HG02973 (cell line): ENCODE data around the gene COX11.

Source experiments
- ATAC-seq: cut with Tn5 transposase; IDR thresholded peaks from one replicate; pipeline ENCODE4 v1.9.1; 2021; ENCODE audit warnings: moderate library complexity; ENCODE audit not compliant: unreplicated experiment

The COX11 gene, protein sequence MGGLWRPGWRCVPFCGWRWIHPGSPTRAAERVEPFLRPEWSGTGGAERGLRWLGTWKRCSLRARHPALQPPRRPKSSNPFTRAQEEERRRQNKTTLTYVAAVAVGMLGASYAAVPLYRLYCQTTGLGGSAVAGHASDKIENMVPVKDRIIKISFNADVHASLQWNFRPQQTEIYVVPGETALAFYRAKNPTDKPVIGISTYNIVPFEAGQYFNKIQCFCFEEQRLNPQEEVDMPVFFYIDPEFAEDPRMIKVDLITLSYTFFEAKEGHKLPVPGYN

DNA sequence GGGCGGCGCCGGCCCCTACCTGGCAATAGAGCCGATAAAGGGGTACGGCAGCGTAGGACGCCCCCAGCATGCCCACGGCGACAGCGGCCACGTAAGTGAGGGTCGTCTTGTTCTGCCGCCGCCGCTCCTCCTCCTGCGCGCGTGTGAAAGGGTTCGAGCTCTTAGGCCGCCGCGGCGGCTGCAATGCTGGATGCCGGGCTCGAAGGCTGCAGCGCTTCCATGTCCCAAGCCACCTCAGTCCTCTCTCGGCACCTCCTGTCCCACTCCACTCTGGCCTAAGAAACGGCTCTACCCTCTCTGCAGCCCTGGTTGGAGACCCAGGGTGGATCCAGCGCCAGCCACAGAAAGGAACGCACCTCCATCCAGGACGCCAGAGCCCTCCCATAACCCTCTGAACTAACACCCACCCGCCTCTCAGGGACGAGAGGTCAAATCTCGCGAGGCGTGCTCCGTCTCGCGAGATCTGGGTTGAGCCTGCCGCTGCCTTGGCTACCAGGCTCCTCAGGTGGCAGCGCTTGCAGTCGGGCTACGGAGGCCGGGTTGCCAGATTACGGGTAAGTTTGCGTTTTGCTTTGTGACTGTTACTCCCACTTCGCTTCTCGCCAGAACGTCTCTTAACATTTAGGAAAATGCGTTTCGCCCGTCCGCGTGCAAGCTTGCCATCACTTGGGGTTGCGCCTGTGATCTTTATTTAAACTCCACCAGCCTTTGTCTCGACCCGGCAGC lies at the start of gene COX11, which contains the start of gene STXBP4:
COX11 (minus strand) TSS at position 393 of the 726 bp plus-strand sequence; CDS start at position 385, 8 bp downstream.
STXBP4 (plus strand) TSS at position 504 of the 726 bp plus-strand sequence. CDS start 17,455 bp downstream, outside the sequence.
- ATAC-seq = peak; percentile 89

DNA sequence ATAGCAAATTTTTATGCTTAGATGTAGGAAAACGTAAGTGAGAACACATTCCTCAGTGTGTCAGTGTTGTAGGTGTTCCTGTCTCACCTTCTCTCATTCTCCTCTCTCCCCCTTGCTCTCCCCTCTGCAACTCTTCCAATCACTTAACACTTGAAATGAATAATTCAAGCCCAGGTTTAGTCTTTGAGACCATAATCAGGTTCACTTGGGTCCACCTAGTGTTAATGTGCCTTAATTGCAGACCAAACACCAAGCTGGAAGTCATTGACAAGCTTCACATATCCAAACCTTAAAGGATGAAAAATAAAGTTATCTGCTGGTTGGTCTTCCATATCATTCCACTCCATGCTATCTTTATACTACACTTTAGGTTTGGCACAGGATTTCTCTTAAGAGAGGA lies 37.1 kb upstream of the COX11 start:
- ATAC-seq = peak; percentile 51

DNA sequence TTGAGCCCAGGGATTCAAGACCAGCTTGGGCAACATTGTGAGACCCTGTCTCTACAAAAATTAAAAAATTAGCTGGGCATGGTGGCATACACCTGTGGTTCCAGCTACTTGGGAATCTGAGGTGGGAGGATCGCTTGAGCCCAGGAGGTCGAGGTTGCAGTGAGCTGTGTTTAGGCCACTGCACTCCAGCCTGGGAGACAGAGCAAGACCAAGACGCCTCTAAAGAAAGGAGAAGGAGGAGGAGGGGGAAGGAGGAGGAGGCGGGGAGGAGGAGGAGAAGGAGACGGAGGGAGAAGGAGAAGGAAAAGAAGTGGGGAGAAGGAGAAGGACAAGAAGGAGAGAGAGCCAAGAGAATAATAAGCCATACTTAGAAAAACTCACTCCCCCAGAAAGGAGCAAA lies 36.0 kb upstream of the COX11 start:
- no peak for ATAC-seq

DNA sequence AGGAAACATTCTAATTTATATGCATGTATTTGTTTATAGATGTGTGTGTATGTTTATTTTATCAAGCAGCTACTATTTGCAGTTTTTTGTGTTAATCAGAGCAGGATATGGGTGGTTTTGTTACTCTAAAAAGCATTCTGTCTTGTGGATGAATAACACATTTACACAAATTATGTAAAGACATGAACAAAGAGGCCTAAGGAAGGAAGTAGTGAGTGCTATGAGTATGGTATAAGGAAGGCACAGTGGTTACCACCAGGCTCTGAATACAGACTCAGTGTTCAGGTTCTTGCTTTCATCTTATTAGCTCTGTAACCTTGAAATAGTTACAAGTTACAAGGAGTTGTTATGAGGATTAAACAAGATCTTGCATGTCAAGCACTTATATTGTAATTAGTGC lies 34.0 kb upstream of the COX11 start:
- no peak for ATAC-seq

DNA sequence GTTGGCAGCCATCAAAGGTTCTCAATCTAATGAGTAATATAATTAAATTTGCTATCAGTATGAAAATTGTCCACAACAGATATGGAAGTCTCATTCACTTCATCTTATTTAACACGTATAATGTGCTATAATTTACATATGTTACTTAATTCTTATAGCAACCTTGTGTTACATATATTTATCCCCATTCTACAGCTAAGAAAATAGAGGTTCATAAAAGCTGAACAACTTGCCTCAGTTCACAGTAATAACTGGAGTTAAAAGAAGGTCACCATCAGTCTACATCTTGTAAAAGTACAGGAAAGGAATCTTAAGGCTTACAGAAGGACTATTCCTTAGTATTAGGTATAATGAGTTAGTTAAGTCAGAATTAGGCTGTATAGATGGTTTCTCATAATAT lies 28.0 kb upstream of the COX11 start:
- ATAC-seq = no peak

DNA sequence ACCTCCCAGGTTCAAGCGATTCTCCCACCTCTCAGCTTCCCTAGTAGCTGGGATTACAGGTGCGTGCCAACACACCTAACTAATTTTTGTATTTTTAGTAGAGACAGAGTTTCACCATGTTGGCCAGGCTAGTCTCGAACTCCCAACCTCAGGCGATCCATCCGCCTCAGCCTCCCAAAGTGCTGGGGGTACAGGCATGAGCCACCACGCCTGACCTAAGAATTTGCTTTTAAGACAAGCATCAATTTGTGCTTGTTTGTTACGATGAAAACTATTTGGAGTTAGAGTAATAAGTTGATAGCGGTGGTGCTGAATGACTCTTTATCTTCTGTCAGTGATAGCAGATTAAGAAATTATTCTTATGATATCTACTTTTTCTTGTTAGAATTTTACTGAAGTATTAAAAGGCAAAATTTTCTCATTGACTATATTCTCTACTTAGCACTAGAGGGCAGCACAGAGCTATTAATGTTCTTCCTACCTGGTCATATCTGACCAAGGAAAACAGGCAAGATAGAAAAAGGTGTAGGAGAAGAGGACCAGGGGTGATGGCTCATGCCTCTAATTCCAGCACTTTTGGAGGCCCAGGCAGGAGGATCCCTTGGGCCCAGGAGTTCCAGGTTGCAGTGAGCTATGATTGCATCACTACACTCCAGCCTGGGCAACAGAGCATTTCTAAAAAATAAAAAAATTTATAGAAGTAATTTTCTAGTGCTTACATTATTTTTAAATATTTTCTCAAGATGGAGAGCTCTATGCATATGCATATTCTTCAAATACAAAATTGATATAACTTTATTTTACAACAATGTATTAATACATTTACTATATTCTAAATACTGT lies 24.6 kb upstream of the COX11 start:
- ATAC-seq = no peak

DNA sequence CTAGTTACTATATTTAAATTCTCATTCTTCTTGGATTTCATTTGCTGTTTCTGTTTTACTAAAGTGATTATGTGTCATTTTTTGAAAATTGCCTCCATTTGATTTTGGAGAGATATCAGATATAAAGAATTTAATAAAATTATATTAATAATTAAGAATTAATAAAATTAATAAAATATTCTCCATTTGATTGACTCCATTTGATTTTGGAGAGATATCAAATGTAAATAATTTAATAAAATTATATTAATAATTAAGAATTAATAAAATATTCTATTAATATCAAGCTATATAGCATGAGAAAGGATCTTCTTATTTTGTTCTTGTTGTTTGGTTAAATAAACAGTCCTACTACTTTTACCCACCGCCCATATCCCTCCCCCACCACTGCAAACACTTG lies 23.1 kb upstream of the COX11 start:
- ATAC-seq = no peak

DNA sequence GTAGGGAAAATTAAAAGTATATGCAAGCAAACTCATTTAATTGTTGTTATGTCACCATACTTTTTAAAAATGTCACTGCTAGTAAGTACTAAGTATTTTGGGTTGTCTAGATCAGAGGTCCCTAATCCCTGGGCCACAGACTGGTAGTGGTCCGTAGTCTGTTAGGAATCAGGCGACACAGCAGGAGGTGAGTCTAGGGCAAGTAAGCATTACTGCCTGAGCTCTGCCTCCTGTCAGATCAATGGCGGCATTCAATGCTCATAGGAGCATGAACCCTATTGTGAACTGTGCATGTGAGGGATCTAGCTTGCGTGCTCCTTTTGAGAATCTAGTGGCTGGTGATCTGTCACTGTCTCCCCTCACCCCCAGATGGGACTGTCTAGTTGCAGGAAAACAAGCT lies 21.7 kb upstream of the COX11 start:
- no peak for ATAC-seq

DNA sequence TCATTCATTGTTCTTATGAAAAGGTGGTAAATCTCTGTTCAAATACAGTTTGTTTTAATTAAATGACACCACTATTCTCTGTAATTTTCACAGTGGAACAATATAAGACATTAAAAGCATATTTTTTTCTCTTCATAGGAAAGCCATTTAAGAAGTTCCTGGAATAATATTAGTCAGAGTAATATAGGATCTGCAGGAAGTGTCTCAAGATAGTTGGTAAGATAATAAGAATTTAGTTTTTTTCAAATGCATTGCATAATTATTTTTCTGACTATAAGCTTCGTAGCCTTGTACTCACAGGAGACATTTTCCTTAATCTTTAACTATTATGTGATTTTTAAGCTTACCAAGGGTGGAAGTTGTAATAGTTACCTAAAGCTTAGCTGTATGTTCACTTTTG lies 17.0 kb upstream of the COX11 start:
- ATAC-seq = no peak

DNA sequence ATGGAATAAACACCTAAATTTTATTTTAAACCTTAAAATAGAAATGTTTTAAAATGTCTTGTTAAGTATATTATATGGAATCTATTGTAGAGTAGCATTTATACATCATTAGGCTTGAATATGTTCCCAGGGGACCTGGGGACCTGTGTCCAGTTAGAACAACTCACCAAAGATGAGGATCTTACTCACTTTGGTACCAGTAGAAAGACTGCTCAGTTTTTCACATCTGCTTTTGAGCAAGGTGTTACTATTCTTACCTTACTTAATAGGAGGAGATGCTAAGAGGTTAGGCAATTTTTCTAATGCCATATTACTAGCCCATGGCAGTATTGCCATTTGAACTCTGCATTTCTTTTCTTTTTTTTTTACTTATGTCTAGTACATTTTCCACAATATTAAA lies 14.8 kb upstream of the COX11 start:
- ATAC-seq = peak; percentile 60

DNA sequence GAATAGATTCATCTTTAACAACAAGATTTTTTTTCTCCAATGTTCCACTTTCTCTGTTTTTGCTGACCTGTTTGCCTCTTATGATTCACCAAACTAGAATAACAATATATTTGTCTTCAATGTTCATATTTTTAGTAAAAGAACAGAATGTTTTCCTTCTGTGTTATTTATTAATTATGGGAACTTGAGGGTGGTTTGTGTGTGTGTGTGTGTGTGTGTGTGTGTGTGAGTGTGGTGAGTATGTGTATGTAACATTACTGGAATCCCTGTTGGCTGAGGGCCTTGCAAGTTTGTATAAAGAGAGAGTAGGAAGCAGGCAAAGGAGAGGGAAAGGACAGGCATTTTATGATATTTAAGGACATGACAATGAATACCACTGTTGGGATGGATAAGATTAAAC lies 13.9 kb upstream of the COX11 start:
- no peak for ATAC-seq

DNA sequence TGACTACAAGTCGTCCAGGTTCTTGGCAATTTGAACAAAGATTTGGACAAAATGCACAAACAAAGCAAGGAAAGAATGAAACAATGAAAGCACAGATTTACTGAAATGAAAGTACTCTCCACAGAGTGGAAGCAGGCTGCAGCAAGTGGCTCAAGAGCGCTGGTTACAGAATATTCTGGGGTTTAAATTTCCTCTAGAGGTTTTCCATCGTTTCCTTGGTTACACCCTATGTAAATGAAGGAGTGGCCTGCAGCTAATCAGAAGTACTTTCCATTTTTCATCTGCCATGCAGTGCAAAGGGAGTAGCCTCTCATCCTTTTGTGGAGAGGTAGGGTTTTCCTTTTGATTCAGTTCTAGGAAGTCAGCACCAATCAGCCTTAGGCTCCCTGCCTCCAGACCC lies 11.9 kb upstream of the COX11 start:
- no peak for ATAC-seq

DNA sequence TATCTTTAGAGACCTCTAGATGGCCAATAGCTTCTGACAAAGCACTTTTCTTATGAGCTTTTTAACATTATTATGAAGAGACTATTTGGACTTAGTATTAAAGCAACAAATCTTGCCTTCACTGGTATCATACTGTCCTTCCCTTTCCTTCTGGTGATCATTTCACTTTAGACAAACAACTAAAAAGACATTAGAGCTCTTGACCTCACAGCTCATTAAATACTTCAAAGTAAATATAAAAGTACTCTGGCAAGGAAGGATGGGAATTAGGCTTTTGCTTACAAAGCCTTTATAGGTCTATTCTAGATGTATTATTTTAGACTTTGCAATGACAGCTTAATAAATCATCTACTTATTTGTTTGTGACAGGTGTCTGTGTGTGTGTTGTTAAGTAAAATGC lies 11.2 kb upstream of the COX11 start:
- no peak for ATAC-seq

DNA sequence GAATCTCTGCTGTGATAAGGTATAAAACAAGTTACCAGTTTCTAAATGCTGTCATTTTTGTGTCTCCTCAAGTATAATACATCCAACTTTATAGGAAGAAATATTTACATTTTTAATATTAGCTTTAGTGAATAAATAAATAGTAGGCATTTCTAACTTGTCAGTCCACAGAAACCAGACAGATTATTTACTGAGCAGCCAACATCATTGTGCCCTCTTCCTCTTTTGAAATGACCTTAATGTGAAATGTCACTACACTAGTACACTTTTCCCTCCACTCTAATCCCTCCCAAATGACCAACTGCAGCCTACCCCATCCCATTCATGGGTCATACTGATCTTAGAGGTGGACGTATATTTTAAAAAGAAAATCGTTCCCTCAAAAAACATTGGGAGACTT lies 9.3 kb upstream of the COX11 start:
- no peak for ATAC-seq

DNA sequence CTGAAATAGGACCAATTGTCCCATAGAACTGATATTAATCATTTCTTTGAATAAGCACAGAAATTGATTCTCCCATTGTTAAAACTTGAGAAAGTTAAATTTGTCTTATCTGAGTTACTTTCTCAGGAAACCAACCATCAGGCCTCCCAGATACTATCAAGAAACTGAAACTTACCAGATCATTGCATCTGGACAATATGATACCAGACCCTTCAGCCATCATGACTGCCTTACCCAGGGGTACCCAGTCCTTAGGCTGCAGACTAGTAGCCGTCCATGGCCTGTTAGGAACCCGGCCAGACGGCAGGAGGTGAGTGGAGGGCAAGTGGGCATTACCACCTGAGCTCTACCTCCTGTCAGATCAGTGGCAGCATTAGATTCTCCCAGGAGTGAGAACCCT lies 7.9 kb upstream of the COX11 start:
- no peak for ATAC-seq

DNA sequence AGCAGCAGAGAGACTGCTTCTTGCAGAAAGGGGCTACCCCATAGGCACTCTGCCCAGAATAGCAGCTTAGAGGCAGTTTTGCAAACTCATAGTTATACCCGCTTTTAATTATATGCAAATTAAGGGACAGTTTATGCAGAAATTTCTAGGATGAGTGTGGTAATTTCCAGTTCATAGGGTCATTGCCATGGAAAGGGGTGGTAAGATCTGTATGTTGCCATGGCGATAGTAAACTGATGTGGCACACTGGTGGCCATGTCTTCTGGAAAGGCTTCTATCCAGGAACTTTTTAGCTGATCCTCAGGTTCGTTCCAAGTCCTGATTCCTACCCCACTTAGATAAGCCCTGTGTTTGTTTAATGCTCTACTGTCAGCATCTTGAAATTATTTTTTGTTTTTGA lies 6.3 kb upstream of the COX11 start:
- no peak for ATAC-seq

DNA sequence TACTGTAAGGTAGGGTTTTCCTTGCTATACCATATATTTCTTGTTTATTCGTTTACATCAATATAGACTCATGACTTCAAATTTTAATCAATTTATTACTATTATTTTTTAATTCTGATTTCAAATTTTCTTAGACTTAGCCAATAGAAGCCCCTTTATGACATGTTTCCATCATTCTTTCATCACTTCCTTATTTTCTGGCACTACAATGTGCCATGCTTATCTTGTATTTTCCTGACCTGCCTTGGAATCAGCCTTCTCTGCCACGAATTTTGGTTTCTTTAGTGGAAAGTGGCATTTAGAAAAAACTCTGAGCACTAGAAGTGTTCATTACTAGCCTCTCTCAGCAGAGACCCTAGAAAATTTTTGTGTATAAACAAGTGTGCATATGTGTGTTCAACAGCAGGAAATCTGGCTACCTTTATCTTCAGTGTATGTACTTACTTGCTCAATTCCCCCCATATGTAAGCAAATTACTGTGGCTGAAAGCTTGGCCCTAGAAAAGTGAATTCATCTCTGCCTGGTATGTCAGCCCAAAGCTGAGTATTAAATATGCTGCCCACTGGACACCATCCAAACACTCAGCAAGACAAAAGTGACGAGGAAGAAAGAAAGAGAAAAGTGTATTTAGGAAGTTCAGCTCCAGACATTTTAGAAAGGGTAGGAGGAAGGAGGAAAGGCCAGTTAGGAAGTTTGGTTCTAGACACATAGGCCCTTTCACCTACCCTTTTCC lies 4.1 kb upstream of the COX11 start:
- no peak for ATAC-seq

DNA sequence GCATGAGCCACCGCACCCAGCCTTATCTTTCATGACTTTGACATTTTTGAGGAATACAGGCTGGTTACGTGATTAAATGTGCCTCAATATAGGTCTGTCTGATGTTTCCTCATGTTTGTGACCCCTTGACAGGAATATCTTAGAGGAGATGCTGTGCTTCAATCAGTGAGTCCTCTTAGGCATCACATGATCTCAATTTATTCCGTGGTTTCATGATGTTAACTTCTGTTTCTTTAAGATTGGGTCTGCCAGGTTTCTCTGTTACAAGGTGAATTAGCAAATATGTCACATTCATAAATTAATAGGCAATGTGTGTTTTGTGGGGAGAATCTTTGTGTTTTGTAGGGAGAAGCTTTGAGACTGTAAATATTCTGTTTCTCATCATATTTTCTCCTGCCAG lies 3.4 kb upstream of the COX11 start:
- no peak for ATAC-seq

DNA sequence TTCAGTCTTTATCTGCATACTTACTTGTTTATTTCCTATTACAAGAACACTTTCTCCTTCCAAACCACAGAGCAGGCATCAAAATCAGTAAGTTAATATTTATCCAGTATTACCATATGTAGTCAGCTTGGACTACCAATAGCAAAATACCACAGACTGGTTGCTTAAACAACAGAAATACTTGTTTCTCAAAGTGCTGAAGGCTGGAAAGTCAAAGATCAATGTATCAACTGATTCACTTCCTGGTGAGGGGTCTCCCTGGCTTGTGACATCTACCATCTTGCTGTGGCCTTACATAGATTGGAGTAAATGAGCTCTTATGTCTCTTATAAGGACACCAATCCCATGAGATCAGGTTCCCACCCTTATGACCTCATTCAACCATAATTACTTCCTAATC lies 2.7 kb upstream of the COX11 start:
- no peak for ATAC-seq

DNA sequence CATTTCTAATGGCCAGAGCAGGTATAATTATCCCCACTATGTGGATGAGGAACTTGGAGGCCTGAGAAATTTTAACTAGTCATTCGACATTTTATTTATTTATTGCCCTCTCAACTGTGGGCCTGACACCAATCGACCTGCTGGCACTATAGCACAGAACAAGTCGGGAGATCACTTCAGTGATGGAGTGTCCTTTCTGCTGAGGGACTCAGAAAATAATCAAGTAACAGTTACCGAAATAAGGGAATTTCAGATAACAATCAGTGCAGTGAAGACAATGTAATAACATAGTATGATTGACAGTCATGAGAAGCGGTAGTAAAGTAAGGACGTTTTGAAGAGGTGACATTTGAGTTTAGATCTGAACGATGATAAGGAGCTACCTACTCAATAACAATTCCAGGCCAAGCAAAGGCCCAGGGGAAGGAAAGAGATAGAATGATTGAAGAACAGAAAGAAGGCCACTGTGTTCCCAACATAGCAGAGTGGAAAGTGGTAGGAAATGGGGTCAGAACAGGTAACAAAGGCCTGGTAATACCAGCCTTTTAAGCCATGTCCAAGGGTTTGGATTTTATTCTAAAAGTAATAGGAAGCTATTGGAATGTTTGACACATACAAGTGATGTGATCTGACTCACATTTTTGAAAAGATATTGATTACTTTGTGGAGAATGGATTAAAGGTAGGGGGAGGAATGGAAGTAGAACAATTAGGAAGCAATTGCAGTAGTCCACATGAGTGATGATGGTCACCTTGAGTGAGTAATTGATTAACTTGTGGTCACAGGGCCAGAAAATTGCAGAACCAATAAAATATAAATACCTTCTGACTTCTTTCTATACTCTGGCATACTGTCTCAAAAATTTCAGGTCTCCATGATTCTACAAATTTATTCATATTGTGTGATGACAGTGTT lies 1.5 kb upstream of the COX11 start:
- no peak for ATAC-seq
